Measurements from ENCODE around the gene GALNT1.

DNA sequence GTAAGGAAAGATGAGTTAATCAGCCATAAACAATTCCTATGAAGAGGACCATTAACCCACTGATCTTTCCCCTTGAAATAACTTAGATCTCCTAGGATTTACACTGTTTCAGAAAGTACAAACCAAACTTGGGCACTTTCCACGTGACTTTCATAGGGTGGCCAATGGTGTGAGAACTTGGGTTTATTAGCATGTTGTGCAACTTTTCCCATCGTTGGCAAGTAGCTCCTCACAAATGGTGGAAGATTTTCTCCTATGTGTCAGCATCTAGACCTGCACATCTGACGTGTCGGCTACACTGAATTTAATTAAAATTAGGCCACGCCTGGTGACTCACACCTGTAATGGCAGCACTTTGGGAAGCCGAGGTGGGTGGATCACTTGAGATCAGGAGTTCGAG is 116.3 kb downstream of the GALNT1 start:
- no peak for TF ChIP-seq NR2C2 (IDR thresholded peaks at IDR 0.05; ENCODE audit: borderline replicate concordance, control insufficient read depth, insufficient read length, low read depth)
- TF ChIP-seq POLR2AphosphoS2 (IDR thresholded peaks at IDR 0.05; ENCODE audit: low read depth, low read length), result no peak
- TF ChIP-seq, protein P1, sequence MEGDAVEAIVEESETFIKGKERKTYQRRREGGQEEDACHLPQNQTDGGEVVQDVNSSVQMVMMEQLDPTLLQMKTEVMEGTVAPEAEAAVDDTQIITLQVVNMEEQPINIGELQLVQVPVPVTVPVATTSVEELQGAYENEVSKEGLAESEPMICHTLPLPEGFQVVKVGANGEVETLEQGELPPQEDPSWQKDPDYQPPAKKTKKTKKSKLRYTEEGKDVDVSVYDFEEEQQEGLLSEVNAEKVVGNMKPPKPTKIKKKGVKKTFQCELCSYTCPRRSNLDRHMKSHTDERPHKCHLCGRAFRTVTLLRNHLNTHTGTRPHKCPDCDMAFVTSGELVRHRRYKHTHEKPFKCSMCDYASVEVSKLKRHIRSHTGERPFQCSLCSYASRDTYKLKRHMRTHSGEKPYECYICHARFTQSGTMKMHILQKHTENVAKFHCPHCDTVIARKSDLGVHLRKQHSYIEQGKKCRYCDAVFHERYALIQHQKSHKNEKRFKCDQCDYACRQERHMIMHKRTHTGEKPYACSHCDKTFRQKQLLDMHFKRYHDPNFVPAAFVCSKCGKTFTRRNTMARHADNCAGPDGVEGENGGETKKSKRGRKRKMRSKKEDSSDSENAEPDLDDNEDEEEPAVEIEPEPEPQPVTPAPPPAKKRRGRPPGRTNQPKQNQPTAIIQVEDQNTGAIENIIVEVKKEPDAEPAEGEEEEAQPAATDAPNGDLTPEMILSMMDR (IDR thresholded peaks at IDR 0.05 in 2 of 3, conservative IDR thresholded peaks at IDR 0.05 in 1 of 3; ENCODE audit: control insufficient read depth in 2 of 3, extremely low read depth in 1 of 3, insufficient read depth in 1 of 3, low read depth in 3 of 3, low read length in 3 of 3), result no peak
